A673 (cell line): ENCODE data around the gene BATF.

ENCODE experiments used
- CTCF ChIP-seq: fragments of 300-800, 200-600 bp; sonication (generic); conservative IDR thresholded peaks from 2 replicates; pipeline ENCODE4 v1.5.1; 2017; ENCODE audit warnings: low read depth, mild to moderate bottlenecking, antibody characterized with exemption, low read length, moderate library complexity, mixed read lengths
- EZH2 ChIP-seq: fragments of 200-600 bp; sonication (generic); IDR thresholded peaks from 2 replicates; pipeline ENCODE4 v1.6.1; 2017; ENCODE audit warnings: borderline replicate concordance, low read depth, mild to moderate bottlenecking, mixed read lengths, antibody characterized with exemption, low read length; ENCODE audit not compliant: poor library complexity, severe bottlenecking

- TF ChIP-seq EZH2 (no peak), CTCF (no peak)
These were observed 41.7 kb downstream of the BATF start for GRCh38 chr14:75563931-75564330.
